IMR-90 (cell line): ENCODE data around the gene GATD1.

Source experiments
- CTCF ChIP-seq: conservative IDR thresholded peaks from 2 replicates; pipeline ENCODE4 v1.5.1; 2012; ENCODE audit warnings: mild to moderate bottlenecking, low read depth, low read length, improper control_type of control experiment
- MAFK ChIP-seq: IDR thresholded peaks from 2 replicates; pipeline ENCODE4 v1.6.1; 2012; ENCODE audit warnings: low read depth, low read length, improper control_type of control experiment
- POLR2A ChIP-seq: IDR thresholded peaks from 2 replicates; pipeline ENCODE4 v1.6.1; 2012; ENCODE audit warnings: mild to moderate bottlenecking, low read depth, low read length
- SMC3 ChIP-seq: fragments of 150-350 bp; IDR thresholded peaks from 2 replicates; pipeline ENCODE4 v1.6.1; 2016; ENCODE audit warnings: low read depth, mild to moderate bottlenecking, antibody characterized with exemption, low read length, moderate library complexity

GRCh38 chr11:769887-770641 is 7.2 kb downstream of the GATD1 start:
- no peak for TF ChIP-seq CTCF
- TF ChIP-seq POLR2A, result no peak
- TF ChIP-seq MAFK, result no peak
- TF ChIP-seq SMC3, result no peak
